Kidney capillary endothelial cell (primary cell): Measurements from ENCODE around the gene FLYWCH2.

Experiments
- DNase-seq: peaks from one replicate; pipeline ENCODE4 v3.0.0-alpha.2; 2018; ENCODE audit warnings: low spot score

FLYWCH2 gene

DNA sequence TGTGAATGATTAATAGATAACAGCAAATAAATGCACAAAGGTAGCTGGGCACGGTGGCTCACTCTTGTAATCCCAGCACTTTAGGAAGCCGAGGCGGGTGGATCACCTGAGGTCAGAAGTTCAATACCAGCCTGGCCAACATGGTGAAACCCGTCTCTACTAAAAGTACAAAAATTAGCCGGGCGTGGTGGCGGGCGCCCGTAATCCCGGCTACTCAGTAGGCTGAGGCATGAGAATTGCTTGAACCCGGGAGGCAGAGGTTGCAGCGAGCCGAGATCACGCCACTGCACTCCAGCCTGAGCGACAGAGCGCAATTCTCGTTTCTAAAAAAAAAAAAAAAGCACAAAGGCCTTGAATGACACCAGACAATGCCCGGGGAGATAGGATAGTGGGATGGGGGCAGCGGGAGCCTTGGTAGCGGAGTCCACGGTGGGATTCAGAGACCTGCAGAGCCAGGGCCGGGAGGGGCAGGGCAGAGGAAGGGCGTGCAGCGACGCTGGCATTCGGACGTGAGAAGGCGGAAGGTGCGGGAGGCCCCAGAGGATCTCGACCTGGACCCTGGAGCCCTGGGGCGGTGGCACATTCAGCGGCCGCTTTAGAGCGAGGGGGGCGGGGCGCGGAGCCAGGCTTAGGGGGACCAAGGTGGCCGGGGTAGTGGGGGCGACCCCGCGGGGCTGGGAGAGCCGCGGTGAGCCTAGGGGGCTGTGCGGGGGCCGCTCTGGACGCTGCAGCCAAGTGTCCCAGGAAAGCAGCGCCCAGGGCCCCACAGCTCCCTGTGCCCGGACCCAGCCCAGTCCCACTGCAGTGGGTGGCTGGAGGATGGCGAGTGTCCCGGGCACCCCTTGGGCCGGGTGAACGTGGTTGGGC lies 999 bp upstream of the FLYWCH2 start:
- DNase-seq, result no peak

DNA sequence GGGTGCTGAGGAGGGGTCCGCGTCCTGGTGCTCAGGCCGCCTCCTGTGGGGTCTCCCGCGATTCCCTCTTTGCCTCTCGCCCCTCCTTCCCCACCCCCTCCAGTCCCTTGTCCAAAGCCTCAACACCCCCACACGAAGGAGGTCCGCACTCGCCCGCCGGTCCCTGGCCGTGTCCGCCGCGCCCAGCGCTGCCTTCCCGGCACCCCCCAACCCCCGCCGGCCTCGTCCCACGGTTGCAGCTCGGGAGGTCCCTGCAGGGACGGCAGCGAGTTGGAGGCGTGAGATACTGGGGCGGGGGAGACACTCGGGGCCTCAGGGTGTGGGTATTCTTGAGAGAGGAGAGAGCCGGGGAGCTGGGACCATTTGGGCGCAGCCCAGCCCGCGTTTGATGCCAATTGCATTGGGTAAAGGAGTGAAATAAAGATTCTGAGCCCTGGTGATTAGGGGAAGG lies 468 bp downstream of the FLYWCH2 start:
- DNase-seq, result no peak

DNA sequence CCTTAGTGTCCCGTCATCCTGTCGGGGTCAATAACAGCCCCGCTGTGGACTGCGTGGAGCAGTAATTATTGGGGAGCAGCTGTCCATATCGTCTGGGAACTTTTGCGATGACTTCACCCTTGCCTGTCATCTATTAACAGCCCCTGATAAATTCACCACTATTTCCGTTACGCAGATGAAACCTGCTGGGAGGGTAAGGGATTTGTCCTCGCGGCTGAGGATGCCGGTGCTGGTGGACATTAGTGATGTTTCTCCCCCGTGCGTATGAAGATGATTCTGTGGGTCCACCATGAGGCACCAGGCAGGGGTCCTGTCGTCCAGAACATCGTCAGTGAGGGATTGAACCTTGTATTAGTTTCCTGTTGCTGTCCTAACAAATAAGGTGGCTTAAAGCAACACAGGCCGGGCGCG lies 1.0 kb downstream of the FLYWCH2 start:
- DNase-seq, result no peak

DNA sequence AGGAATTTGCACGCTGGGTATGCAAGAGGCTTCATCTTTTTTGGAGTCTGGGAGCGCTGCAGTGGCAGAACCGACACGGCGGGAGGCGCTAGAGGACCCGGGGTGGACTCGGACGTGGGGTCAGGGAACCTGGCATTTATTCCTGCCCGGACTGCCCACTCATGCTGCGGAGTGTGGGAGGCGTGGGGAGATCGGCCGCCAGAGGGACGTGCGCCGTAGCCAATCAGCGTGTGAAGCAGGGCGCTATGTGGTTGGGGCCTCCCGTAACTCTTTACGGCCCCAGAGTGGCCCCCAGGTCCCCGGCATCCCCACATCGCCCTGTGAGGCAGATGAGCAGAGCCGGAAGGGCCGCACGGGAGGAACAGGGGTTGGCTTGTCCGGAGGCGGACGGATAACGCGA lies 11.2 kb downstream of the FLYWCH2 start:
- no peak for DNase-seq

DNA sequence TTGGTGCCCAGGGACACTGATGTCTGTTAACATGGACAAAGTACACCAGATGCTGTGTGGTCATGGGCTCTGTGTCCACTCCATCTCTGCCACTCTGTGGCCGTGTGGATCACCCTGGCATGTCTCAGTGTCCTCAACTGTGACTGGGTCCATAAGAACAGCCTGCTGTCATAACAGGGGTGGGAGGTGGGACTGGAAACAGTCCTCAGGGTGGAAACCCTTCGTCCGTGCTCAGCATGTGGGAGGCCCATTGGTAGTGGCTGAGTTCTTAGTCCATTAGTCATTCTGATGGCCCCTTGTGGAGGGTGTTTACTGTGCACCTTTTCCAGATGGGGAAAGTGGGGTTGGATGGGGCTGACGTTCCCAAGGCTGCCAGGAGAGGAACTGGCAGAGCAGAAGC lies 12.8 kb downstream of the FLYWCH2 start:
- DNase-seq, result no peak

DNA sequence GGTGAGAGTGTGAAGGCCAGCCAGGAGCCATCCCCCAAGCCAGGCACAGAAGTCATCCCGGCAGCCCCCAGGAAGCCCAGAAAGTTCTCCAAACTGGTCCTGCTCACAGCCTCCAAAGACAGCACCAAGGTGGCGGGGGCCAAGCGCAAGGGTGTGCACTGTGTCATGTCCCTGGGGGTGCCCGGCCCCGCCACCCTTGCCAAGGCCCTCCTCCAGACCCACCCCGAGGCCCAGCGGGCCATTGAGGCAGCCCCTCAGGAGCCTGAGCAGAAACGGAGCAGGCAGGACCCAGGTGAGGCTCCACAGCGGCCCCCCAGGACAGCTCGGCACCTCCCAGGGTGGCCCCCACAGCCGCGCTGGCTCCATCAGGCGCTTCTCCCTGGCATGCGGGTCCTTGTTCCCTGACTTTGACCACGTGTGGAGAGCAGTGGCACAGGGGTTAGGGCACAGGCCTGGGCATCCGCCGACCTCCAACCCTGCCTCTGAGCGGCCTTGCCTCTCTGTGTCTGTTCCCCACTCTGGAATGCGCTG lies 13.5 kb downstream of the FLYWCH2 start:
- no peak for DNase-seq

GRCh38 chr16:2897110-2897509 lies 14.1 kb downstream of the FLYWCH2 start:
- no peak for DNase-seq

GRCh38 chr16:2898831-2899563 lies 16.0 kb downstream of the FLYWCH2 start:
- no peak for DNase-seq

GRCh38 chr16:2899564-2900072 lies 16.6 kb downstream of the FLYWCH2 start:
- no peak for DNase-seq

GRCh38 chr16:2900526-2901075 lies 17.6 kb downstream of the FLYWCH2 start:
- DNase-seq, result no peak

- DNase-seq, result no peak
Measured at GRCh38 chr16:2902337-2903130, 19.5 kb downstream of the FLYWCH2 start.

GRCh38 chr16:2904100-2904921 lies 21.3 kb downstream of the FLYWCH2 start:
- peak; percentile 88 for DNase-seq

DNA sequence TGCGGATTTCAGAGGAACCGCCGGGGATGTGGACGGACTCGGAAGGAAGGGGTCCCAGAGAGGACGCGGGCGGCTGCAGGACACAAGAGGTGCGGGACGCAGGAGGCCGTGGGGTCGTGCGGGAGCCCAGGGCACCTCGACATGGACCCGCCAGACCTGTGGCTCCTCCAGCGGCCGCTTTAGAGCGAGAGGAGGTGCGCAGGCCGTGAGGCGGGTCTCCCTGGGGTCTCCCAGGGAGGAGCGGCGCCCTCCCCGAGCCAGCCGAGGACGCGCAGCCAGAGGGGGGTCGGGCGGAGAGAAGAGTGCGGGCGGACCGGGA lies 21.9 kb downstream of the FLYWCH2 start:
- DNase-seq, result no peak

- peak; percentile 99 for DNase-seq
Measured at GRCh38 chr16:2905241-2905987, 22.4 kb downstream of the FLYWCH2 start.

- no peak for DNase-seq
Measured at GRCh38 chr16:2905988-2906387, 23.0 kb downstream of the FLYWCH2 start.

DNA sequence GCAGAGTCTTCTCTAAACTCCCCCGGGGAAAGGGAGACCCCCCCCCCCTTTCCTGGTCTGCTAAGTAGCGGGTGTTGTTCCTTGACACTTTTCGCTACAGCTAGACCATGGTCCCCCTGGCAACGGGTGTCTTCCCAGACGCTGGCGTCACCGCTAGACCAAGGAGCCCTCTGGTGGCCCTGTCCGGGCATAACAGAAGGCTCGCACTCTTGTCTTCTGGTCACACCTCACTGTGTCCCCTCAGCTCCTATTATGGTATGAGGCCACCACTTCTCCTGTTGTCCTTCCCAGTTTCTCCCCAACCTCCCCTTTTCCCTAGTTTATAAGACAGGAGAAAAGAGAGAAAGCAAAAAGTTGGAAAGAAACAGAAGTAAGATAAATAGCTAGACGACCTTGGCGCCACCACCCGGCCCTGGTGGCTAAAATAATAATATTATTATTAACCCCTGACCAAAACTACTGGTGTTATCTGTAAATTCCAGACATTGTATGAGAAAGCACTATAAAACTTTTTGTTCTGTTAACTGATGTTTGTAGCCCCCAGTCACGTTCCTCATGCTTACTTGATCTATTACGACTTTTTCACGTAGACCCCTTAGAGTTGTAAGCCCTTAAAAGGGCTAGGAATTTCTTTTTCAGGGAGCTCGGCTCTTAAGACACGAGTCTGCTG lies 24.2 kb downstream of the FLYWCH2 start:
- DNase-seq, result peak; percentile 23

- no peak for DNase-seq
Measured at GRCh38 chr16:2910441-2910969, 27.5 kb downstream of the FLYWCH2 start.

DNA sequence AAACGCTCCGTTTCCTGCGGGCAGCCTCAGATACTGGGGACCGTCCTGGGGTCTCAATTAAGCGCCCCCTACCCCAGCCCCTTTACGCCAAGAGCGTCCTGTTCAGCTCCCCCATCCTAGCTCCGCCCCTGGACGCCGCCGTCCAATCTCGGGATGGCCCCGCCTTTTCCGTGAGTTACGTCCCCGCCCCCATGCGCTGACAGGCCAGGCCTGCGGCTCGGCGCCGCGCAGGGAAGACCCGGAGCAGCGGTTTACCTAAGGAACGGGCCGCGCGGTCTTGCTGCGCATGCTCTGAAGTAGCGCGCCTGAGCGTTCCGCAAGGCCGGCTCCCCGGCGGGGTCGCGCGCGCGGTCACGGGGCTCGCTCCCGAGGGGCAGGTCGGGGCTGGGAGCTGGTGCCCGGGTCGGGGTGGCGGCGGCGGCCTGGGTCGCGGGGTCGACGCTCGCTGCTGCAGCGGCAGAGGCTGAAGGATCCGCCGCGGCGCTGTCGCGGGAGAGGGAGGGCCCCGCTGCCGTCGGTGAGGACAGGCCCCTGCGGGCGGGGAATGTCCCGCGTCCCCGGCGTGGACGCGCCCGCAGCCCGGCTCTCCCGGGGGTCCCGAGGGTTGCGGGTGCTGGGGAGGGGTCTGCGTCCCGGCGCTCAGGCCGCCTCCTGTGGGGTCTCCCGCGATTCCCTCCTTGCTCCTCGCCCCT lies 28.8 kb downstream of the FLYWCH2 start, which contains the start of gene FLYWCH1:
Gene FLYWCH1, plus strand, starts transcription at position 294 of the 692 bp plus-strand sequence. CDS start 17,755 bp downstream, outside the sequence.
- DNase-seq, result peak; percentile 94
